T-helper 2 cell treated with Interferon-gamma antibody and Interleukin-4, amounts not matched to agents 5 μg/mL and 100 μg/mL, for 36 hours (primary cell): ENCODE data around the gene BCL2L11.

Source experiments
- DNase-seq: peaks from one replicate; pipeline ENCODE4 v3.0.0; 2021; ENCODE audit warnings: low spot score
- H3K27ac Mint-ChIP-seq: one replicate; pipeline ENCODE4 v1.8.0; 2021; ENCODE audit warnings: mild to moderate bottlenecking, mixed read lengths
- H3K27me3 Mint-ChIP-seq: one replicate; pipeline ENCODE4 v1.8.0; 2021; ENCODE audit warnings: low read depth, mixed read lengths
- H3K36me3 Mint-ChIP-seq: one replicate; pipeline ENCODE4 v1.8.0; 2021; ENCODE audit warnings: low read depth, mixed read lengths
- H3K4me1 Mint-ChIP-seq: one replicate; pipeline ENCODE4 v1.8.0; 2021; ENCODE audit warnings: low read depth, mixed read lengths
- H3K4me3 Mint-ChIP-seq: one replicate; pipeline ENCODE4 v1.8.0; 2022; ENCODE audit warnings: mild to moderate bottlenecking, moderate library complexity, mixed read lengths
- H3K9me3 Mint-ChIP-seq: one replicate; pipeline ENCODE4 v1.8.0; 2021; ENCODE audit warnings: mixed read lengths

Gene BCL2L11

DNA sequence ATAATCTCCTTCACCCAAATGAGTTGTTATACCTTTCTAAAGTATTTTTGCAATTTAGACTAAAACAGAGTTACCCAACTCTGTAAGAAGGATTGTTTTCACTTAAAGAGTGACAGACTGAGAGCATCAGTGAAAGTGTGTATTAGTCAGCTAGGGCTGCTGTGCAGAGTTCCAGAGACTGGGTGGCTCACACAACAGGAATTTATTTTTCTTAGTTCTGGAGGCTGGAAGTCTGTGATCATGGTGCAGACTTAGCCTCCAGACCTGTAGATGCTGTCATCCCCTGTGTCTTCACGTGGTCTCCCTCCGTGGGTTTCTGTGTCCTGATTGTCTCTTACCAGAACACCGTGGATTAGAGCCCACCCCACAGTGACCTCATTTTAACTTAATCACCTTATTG lies 40.0 kb downstream of the BCL2L11 start:
- H3K27me3 Mint-ChIP-seq, result peaks cover 38% of the 10 kb centered on the region
- H3K9me3 Mint-ChIP-seq, result no peaks in the 10 kb centered on the region
- H3K36me3 Mint-ChIP-seq, result peaks cover 9% of the 10 kb centered on the region
- no peak for DNase-seq
- H3K4me3 Mint-ChIP-seq, result no peak overlapping the region
- peaks cover 3% of the 10 kb centered on the region for H3K4me1 Mint-ChIP-seq
- H3K27ac Mint-ChIP-seq, result no peak overlapping the region

GRCh38 chr2:111161971-111162370 lies 41.3 kb downstream of the BCL2L11 start:
- Mint-ChIP-seq H3K4me3 (no peak overlapping the region), H3K27me3 (peaks cover 32% of the 10 kb centered on the region), H3K36me3 (peaks cover 9% of the 10 kb centered on the region), H3K27ac (no peak overlapping the region), H3K4me1 (peaks cover 3% of the 10 kb centered on the region), H3K9me3 (no peaks in the 10 kb centered on the region)
- no peak for DNase-seq

- Mint-ChIP-seq H3K27ac (no peak overlapping the region), H3K27me3 (peaks cover 32% of the 10 kb centered on the region), H3K4me3 (no peak overlapping the region), H3K9me3 (no peaks in the 10 kb centered on the region), H3K4me1 (peaks cover 4% of the 10 kb centered on the region), H3K36me3 (peaks cover 7% of the 10 kb centered on the region)
- peak; percentile 12 for DNase-seq
Measured at GRCh38 chr2:111162718-111163331, 42.1 kb downstream of the BCL2L11 start.

DNA sequence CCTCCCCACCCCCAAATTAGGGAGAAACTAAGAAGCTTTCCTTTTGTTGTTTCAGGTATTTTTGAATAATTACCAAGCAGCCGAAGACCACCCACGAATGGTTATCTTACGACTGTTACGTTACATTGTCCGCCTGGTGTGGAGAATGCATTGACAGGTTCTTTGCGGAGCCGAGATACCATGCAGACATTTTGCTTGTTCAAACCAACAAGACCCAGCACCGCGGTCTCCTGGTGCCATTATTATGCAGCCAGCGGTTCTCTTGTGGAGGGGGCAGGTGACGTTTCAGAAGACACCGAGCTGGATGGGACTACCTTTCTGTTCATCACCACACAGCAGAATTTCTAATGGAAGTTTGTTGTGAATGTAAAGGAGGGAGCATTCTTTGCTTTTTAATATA lies 43.4 kb downstream of the BCL2L11 start:
- Mint-ChIP-seq H3K27me3 (peaks cover 37% of the 10 kb centered on the region), H3K27ac (no peak overlapping the region), H3K4me1 (peaks cover 10% of the 10 kb centered on the region), H3K4me3 (no peak overlapping the region), H3K9me3 (no peaks in the 10 kb centered on the region), H3K36me3 (peaks cover 7% of the 10 kb centered on the region)
- no peak for DNase-seq

GRCh38 chr2:111165084-111165483 lies 44.4 kb downstream of the BCL2L11 start:
- Mint-ChIP-seq H3K36me3 (peaks cover 7% of the 10 kb centered on the region), H3K27ac (no peak overlapping the region), H3K27me3 (peaks cover 46% of the 10 kb centered on the region), H3K9me3 (no peaks in the 10 kb centered on the region), H3K4me3 (no peak overlapping the region), H3K4me1 (peaks cover 10% of the 10 kb centered on the region)
- DNase-seq, result no peak

DNA sequence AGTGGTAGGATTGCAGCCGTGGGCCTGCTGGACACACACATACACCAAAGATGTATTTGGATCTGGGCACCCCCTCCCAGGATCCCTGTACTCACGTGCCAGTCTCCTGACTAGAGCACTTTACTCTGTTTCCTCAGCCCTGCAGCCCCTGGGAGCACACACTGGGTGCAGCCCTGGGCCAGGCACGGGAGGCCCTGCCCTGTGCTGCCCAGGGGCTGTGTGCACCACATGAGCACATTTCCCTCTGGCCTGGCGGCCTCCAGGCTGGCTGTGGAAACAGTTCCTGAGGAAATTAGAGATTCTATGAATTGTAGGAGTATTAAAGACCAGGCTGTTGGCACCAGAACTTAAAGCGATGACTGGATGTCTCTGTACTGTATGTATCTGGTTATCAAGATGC lies 45.4 kb downstream of the BCL2L11 start:
- Mint-ChIP-seq H3K27me3 (peaks cover 50% of the 10 kb centered on the region), H3K27ac (no peak overlapping the region), H3K9me3 (no peaks in the 10 kb centered on the region), H3K36me3 (peaks cover 7% of the 10 kb centered on the region), H3K4me3 (no peak overlapping the region), H3K4me1 (peaks cover 10% of the 10 kb centered on the region)
- DNase-seq, result no peak

DNA sequence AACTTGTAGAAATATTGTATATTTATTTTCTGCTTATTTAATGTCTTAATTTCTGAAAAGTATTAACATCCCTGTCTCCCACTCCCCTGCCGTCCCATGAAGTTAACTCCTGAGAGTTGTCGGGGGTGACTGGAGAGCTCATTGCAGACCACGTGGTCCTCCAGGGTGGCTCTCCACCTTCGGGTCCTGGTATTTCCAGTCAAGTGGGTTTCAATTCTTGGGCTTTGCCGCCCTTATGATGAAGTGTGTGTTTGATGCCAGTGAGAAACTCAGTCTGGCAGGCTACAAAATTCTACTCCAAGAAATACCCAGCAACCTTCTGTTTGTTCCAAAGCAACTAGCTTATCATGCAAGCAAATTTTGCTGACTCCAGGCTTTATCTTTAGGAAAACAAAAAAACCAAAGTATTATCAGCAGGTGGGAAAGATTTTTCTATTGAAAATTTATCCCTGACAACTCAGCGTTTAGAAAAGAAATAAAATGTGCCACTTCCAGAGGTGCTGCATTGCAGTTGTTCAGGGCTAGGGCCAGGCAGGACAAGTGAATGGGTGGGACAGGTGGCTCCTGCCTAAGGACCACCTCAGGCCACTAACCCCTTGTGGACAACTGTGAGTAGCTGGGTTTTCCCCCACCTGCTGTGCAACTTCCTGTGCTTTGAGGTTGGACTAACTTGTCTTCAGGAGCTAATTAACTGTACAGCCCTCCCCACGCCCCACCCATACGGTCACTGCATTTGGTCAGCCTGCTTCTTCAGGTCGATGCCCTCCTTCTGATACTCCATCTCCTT lies 46.6 kb downstream of the BCL2L11 start:
- peaks cover 59% of the 10 kb centered on the region for H3K27me3 Mint-ChIP-seq
- no peak for DNase-seq
- peaks cover 7% of the 10 kb centered on the region for H3K36me3 Mint-ChIP-seq
- peaks cover 10% of the 10 kb centered on the region for H3K4me1 Mint-ChIP-seq
- no peak overlapping the region for H3K4me3 Mint-ChIP-seq
- H3K9me3 Mint-ChIP-seq, result no peaks in the 10 kb centered on the region
- no peak overlapping the region for H3K27ac Mint-ChIP-seq

DNA sequence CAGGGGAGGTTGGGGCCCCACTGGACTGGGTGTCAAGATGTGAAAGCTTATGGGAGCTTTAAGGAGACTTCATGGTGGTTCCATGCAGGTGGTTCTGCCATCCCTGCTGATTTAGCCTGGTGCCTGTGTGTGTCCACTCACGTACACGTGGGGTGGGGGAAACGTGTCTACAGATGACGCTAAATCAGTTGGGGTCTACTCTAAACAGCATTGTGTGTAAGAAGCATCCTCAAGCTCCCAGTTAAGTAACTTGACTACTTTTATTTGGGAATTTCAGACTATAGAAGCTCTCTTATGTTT lies 47.1 kb downstream of the BCL2L11 start:
- H3K4me3 Mint-ChIP-seq, result no peak overlapping the region

DNA sequence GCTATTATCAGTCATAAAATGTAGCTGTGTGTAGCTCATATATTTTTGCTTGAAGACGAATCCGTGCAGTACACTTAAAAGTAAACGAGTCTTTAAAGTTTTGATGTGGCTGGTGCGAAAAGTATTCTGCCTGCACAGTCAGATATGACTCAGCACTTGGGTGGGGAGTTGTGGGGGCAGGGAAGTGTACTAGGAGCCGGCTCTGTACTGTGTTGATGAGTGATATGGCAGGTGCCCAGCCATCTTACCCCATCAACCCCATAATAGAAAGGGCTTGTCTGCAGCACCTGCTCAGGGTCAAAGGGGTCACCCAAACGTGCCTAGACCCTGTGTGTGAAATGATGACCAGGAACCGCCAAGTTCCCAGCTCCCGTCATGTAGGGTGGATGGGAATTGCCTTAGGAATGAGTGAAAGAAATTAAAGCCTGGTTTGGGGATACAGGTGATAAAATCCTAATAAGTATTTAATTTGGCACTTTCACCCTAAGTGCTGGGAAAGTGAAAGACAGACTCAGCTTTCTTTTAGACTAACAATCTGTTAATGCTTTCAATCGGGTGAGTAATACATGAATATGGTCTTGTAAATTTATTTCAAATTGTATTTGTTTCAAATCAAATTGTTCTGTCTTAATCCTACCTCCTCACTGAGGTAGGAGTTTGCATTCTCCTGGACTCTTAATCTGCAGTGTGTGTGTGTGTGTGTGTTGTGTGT lies 48.0 kb downstream of the BCL2L11 start:
- H3K9me3 Mint-ChIP-seq, result no peaks in the 10 kb centered on the region
- no peak overlapping the region for H3K4me3 Mint-ChIP-seq
- no peak overlapping the region for H3K27ac Mint-ChIP-seq
- H3K27me3 Mint-ChIP-seq, result peaks cover 50% of the 10 kb centered on the region
- peaks cover 7% of the 10 kb centered on the region for H3K36me3 Mint-ChIP-seq
- H3K4me1 Mint-ChIP-seq, result peaks cover 7% of the 10 kb centered on the region
- peak; percentile 73 for DNase-seq

More for the DNA sequence above, 47.1 kb downstream of the BCL2L11 start:
- Mint-ChIP-seq H3K9me3 (no peaks in the 10 kb centered on the region), H3K27ac (no peak overlapping the region), H3K36me3 (peaks cover 7% of the 10 kb centered on the region), H3K27me3 (peaks cover 55% of the 10 kb centered on the region), H3K4me1 (peaks cover 7% of the 10 kb centered on the region)
- DNase-seq, result no peak

DNA sequence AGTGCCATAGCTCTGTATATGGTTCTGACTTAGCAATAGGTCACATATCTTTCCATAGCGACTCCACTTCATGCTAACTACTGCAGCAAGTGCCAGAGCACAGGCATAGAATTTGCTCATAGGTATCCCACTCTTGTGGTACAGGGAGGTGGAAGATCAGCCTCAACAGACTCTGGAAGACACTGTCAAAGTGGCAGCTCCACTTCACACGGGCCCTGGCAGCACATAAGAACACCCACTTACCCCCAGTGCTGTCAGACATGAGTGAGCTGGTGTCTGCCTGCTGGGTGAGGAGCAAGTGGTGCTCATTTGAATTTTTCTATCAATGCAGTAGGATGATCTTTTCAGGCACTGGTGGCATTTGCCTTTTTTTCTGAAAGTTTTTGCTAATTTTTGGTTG lies 48.6 kb downstream of the BCL2L11 start:
- H3K4me3 Mint-ChIP-seq, result no peak overlapping the region
- H3K27me3 Mint-ChIP-seq, result peaks cover 47% of the 10 kb centered on the region
- H3K27ac Mint-ChIP-seq, result no peak overlapping the region
- no peak for DNase-seq
- no peaks in the 10 kb centered on the region for H3K9me3 Mint-ChIP-seq
- H3K36me3 Mint-ChIP-seq, result peaks cover 7% of the 10 kb centered on the region
- H3K4me1 Mint-ChIP-seq, result peaks cover 7% of the 10 kb centered on the region

DNA sequence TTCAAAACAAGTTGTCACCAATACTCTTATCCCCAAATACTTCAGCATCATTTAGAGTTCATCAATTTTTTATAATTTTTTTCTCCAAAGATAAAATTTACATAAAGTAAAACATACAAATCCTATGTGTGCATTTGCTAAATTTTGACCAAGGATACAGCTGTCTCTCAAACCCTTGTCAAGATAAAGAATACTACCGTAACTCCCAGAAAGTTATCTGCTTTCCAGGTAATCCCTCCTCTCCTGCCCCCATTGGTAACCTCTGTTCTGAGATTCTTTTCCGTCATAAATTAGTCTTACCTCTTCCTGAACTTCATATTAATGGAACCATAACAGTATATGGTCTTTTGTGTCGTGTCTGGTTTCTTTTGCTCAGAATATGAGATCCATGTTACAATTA lies 49.2 kb downstream of the BCL2L11 start:
- Mint-ChIP-seq H3K36me3 (peaks cover 6% of the 10 kb centered on the region), H3K4me3 (no peak overlapping the region), H3K9me3 (no peaks in the 10 kb centered on the region), H3K27ac (no peak overlapping the region), H3K4me1 (peaks cover 7% of the 10 kb centered on the region), H3K27me3 (peaks cover 50% of the 10 kb centered on the region)
- no peak for DNase-seq

GRCh38 chr2:111171337-111171930 lies 50.7 kb downstream of the BCL2L11 start:
- Mint-ChIP-seq H3K4me3 (no peak overlapping the region), H3K27me3 (peaks cover 57% of the 10 kb centered on the region), H3K4me1 (peaks cover 7% of the 10 kb centered on the region), H3K9me3 (no peaks in the 10 kb centered on the region), H3K27ac (no peak overlapping the region), H3K36me3 (no peaks in the 10 kb centered on the region)
- DNase-seq, result no peak

- Mint-ChIP-seq H3K4me3 (no peak overlapping the region), H3K36me3 (no peaks in the 10 kb centered on the region), H3K27ac (no peak overlapping the region), H3K9me3 (no peaks in the 10 kb centered on the region), H3K4me1 (peaks cover 6% of the 10 kb centered on the region), H3K27me3 (peaks cover 59% of the 10 kb centered on the region)
- DNase-seq, result no peak
Measured at GRCh38 chr2:111172666-111173065, 52.0 kb downstream of the BCL2L11 start.

- DNase-seq, result no peak
- peaks cover 60% of the 10 kb centered on the region for H3K27me3 Mint-ChIP-seq
- peaks cover 4% of the 10 kb centered on the region for H3K4me1 Mint-ChIP-seq
- H3K9me3 Mint-ChIP-seq, result no peaks in the 10 kb centered on the region
- H3K4me3 Mint-ChIP-seq, result no peak overlapping the region
- no peak overlapping the region for H3K27ac Mint-ChIP-seq
- no peaks in the 10 kb centered on the region for H3K36me3 Mint-ChIP-seq
Measured at GRCh38 chr2:111173338-111173737, 52.6 kb downstream of the BCL2L11 start.
